ENCODE data around the gene MAP4K5. TPM values are rescaled to one million over a fixed set of nuclear protein-coding genes. Genes with fewer than 3 reads are reported as not detected.

MAP4K5 gene
- total and polyA plus RNA-seq, 10 donors: 9.1 to 172 (median 55.4) TPM

GRCh38 chr14:50383618-50384225 lies 148.6 kb downstream of the MAP4K5 start:
- no peak for DNase-seq
- Histone ChIP-seq H3K9me3 (no peaks in the 10 kb centered on the region), H3K4me1 (peaks cover 0 to 8% (median 3%) of the 10 kb centered on the region in 6 donors), H3K4me3 (no peak overlapping the region), H3K27me3 (replicated peaks in 1 of 7) (no peaks in the 10 kb centered on the region), H3K27ac (no peak overlapping the region), H3K36me3 (peaks cover 0 to 9% (median 0%) of the 10 kb centered on the region in 6 donors)
- 81 to 97% (median 95%) methylated on average over 3 of the region's 3 CpGs for WGBS, 5 donors
- TF ChIP-seq, protein P1, sequence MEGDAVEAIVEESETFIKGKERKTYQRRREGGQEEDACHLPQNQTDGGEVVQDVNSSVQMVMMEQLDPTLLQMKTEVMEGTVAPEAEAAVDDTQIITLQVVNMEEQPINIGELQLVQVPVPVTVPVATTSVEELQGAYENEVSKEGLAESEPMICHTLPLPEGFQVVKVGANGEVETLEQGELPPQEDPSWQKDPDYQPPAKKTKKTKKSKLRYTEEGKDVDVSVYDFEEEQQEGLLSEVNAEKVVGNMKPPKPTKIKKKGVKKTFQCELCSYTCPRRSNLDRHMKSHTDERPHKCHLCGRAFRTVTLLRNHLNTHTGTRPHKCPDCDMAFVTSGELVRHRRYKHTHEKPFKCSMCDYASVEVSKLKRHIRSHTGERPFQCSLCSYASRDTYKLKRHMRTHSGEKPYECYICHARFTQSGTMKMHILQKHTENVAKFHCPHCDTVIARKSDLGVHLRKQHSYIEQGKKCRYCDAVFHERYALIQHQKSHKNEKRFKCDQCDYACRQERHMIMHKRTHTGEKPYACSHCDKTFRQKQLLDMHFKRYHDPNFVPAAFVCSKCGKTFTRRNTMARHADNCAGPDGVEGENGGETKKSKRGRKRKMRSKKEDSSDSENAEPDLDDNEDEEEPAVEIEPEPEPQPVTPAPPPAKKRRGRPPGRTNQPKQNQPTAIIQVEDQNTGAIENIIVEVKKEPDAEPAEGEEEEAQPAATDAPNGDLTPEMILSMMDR (IDR thresholded peaks at IDR 0.05 in 8 of 11, conservative IDR thresholded peaks at IDR 0.05 in 3 of 11): no peak
- TF ChIP-seq POLR2AphosphoS5 (IDR thresholded peaks at IDR 0.05) (no peak), POLR2A (IDR thresholded peaks at IDR 0.05) (no peak)
- intact Hi-C loops (cut with DNase I; ENCODE audit: low total_unique reads): no loop called here

GRCh38 chr14:50381823-50382287 lies 150.5 kb downstream of the MAP4K5 start:
- H3K4me3 ChIP-seq: no peak overlapping the region
- no peaks in the 10 kb centered on the region for H3K9me3 ChIP-seq
- TF ChIP-seq POLR2A (IDR thresholded peaks at IDR 0.05): no peak
- no peak for TF ChIP-seq POLR2AphosphoS5 (IDR thresholded peaks at IDR 0.05)
- TF ChIP-seq, protein P1 (IDR thresholded peaks at IDR 0.05 in 8 of 11, conservative IDR thresholded peaks at IDR 0.05 in 3 of 11): no peak
- H3K36me3 ChIP-seq: peaks cover 0 to 10% (median 0%) of the 10 kb centered on the region in 6 donors
- DNase-seq: no peak
- H3K27ac ChIP-seq: no peak overlapping the region
- no peaks in the 10 kb centered on the region for H3K4me1 ChIP-seq
- intact Hi-C loops (cut with DNase I; ENCODE audit: low total_unique reads): no loop called here
- WGBS, 5 donors: 96 to 98% (median 97%) methylated on average over 14 of the region's 14 CpGs
- H3K27me3 ChIP-seq (replicated peaks in 1 of 7): no peaks in the 10 kb centered on the region

DNA sequence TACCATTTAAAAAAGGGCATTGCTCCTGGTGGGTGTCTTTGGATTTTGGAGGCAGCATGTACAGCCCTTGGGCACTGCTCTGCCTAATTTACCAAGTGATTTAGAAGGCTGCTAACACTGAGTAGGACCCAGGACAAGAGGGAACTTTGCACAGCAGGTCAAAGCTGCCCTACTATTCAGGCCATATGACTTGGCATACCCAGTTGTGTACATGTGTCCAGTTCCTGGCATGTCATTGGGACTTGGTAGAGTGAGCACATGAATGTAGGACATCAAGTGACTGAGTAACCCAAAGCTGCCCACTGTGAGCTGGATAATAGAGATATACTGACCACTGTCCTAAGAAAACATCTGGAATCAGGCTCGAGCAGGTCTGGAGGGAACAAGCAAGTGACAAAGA lies 151.4 kb downstream of the MAP4K5 start:
- no peaks in the 10 kb centered on the region for H3K4me1 ChIP-seq
- no peak overlapping the region for H3K27ac ChIP-seq
- no peaks in the 10 kb centered on the region for H3K27me3 ChIP-seq (replicated peaks in 1 of 7)
- intact Hi-C loops (cut with DNase I; ENCODE audit: low total_unique reads): no loop called here
- no peak for TF ChIP-seq POLR2AphosphoS5 (IDR thresholded peaks at IDR 0.05)
- no peak for TF ChIP-seq POLR2A (IDR thresholded peaks at IDR 0.05)
- TF ChIP-seq, protein P1 (IDR thresholded peaks at IDR 0.05 in 8 of 11, conservative IDR thresholded peaks at IDR 0.05 in 3 of 11): no peak
- no peak for DNase-seq
- no peaks in the 10 kb centered on the region for H3K9me3 ChIP-seq
- no peak overlapping the region for H3K4me3 ChIP-seq
- H3K36me3 ChIP-seq: peaks cover 0 to 10% (median 0%) of the 10 kb centered on the region in 6 donors
- WGBS, 5 donors: 81 to 94% (median 92%) methylated on average over 1 of the region's 1 CpG

DNA sequence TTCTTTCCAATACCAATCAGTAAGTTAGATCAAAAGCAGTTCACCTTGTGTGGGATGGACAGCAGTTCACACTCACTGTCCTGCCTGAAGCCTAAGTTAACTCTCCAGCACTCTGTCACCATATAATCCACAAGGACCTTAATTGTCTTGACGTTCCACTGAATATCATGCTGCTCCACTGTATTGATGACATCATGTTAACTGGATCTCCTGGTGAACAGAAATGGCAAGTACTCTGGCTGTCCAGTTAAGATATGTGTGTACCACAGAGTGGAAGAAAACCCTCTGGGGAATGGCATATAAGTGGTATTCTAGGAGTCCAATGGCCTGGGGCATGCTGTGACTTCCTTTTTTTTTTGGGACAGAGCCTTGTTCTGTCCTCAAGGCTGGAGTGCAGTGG lies 151.9 kb downstream of the MAP4K5 start:
- DNase-seq: no peak
- no peaks in the 10 kb centered on the region for H3K9me3 ChIP-seq
- no peaks in the 10 kb centered on the region for H3K4me1 ChIP-seq
- TF ChIP-seq, protein P1 (IDR thresholded peaks at IDR 0.05 in 8 of 11, conservative IDR thresholded peaks at IDR 0.05 in 3 of 11): no peak
- TF ChIP-seq POLR2AphosphoS5 (IDR thresholded peaks at IDR 0.05) (no peak), POLR2A (IDR thresholded peaks at IDR 0.05) (no peak)
- no peak overlapping the region for H3K27ac ChIP-seq
- intact Hi-C loops (cut with DNase I; ENCODE audit: low total_unique reads): no loop called here
- no peak overlapping the region for H3K4me3 ChIP-seq
- peaks cover 0 to 10% (median 0%) of the 10 kb centered on the region in 6 donors for H3K36me3 ChIP-seq
- H3K27me3 ChIP-seq (replicated peaks in 1 of 7): no peaks in the 10 kb centered on the region
- WGBS, 5 donors: 95 to 100% (median 97%) methylated on average over 1 of the region's 1 CpG

Data from spleen (tissue), 11 donors.